ENCODE results near the gene ZNF407.
"Not testable (repeated sequence)": the region's sequence is repeated elsewhere in the genome, so short reads cannot be mapped to it uniquely, and the experiment has no call there.

DNA sequence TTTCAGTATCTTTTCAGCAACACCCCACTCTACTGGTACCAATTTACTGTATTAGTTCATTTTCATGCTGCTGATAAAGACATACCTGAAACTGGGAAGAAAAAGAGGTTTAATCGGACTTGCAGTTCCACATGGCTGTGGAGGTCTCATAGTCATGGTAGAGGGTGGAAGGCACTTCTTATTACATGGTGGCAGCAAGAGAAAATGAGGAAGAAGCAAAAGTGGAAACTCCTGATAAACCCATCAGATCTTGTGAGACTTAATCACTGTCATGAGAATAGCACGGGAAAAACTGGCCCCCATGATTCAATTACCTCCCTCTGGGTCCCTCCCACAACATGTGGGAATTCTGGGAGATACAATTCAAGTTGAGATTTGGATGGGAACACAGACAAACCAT, 374.1 kb downstream of the ZNF407 start:
- TF ChIP-seq, protein P1, sequence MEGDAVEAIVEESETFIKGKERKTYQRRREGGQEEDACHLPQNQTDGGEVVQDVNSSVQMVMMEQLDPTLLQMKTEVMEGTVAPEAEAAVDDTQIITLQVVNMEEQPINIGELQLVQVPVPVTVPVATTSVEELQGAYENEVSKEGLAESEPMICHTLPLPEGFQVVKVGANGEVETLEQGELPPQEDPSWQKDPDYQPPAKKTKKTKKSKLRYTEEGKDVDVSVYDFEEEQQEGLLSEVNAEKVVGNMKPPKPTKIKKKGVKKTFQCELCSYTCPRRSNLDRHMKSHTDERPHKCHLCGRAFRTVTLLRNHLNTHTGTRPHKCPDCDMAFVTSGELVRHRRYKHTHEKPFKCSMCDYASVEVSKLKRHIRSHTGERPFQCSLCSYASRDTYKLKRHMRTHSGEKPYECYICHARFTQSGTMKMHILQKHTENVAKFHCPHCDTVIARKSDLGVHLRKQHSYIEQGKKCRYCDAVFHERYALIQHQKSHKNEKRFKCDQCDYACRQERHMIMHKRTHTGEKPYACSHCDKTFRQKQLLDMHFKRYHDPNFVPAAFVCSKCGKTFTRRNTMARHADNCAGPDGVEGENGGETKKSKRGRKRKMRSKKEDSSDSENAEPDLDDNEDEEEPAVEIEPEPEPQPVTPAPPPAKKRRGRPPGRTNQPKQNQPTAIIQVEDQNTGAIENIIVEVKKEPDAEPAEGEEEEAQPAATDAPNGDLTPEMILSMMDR (conservative IDR thresholded peaks at IDR 0.05; ENCODE audit: low read depth in 2 of 2), result not testable (repeated sequence)
- TF ChIP-seq REST (IDR thresholded peaks at IDR 0.05; ENCODE audit: unreplicated experiment); POLR2AphosphoS5 (IDR thresholded peaks at IDR 0.05; ENCODE audit: low read depth); EZH2 (IDR thresholded peaks at IDR 0.05; ENCODE audit: low read depth, unreplicated experiment); EZH2phosphoT487 (IDR thresholded peaks at IDR 0.05; ENCODE audit: unreplicated experiment); NANOG (IDR thresholded peaks at IDR 0.05; ENCODE audit: borderline replicate concordance); ZNF114 (CRISPR knock-in tag; IDR thresholded peaks at IDR 0.05); JUNB (IDR thresholded peaks at IDR 0.05; ENCODE audit: unreplicated experiment); CREB1 (CRISPR knock-in tag; IDR thresholded peaks at IDR 0.05; ENCODE audit: low read depth); ZNF331 (CRISPR knock-in tag; IDR thresholded peaks at IDR 0.05; ENCODE audit: low read depth); STAT1 (IDR thresholded peaks at IDR 0.05; ENCODE audit: unreplicated experiment); ZNF462 (CRISPR knock-in tag; IDR thresholded peaks at IDR 0.05): not testable (repeated sequence)
- TF ChIP-seq, protein P2, sequence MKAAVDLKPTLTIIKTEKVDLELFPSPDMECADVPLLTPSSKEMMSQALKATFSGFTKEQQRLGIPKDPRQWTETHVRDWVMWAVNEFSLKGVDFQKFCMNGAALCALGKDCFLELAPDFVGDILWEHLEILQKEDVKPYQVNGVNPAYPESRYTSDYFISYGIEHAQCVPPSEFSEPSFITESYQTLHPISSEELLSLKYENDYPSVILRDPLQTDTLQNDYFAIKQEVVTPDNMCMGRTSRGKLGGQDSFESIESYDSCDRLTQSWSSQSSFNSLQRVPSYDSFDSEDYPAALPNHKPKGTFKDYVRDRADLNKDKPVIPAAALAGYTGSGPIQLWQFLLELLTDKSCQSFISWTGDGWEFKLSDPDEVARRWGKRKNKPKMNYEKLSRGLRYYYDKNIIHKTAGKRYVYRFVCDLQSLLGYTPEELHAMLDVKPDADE (IDR thresholded peaks at IDR 0.05), result not testable (repeated sequence)
